Measurements from ENCODE around the gene KCNJ6.

Gene KCNJ6

DNA sequence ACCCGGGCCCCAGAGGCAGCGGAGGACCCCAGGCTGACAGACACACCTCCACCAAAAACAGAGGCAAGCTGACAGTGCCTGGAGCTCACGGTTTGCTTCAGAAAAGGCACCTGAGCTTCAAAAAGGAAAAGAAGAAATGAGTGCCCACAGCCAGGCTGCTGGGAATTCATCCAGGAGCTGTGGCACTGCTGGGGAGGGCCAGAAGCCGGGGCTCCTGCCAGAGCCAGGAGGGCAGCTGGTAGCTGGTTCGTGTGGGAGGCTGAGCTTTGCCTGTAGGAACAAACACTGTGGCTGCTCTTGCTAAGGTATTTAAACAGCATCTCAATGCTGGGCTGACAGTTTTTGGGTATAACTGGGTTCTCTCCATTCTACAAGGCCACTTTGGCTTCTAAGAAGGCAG, 19.5 kb downstream of the KCNJ6 start:
- no peak for DNase-seq (ENCODE audit: extremely low spot score)
- TF ChIP-seq, protein P1, sequence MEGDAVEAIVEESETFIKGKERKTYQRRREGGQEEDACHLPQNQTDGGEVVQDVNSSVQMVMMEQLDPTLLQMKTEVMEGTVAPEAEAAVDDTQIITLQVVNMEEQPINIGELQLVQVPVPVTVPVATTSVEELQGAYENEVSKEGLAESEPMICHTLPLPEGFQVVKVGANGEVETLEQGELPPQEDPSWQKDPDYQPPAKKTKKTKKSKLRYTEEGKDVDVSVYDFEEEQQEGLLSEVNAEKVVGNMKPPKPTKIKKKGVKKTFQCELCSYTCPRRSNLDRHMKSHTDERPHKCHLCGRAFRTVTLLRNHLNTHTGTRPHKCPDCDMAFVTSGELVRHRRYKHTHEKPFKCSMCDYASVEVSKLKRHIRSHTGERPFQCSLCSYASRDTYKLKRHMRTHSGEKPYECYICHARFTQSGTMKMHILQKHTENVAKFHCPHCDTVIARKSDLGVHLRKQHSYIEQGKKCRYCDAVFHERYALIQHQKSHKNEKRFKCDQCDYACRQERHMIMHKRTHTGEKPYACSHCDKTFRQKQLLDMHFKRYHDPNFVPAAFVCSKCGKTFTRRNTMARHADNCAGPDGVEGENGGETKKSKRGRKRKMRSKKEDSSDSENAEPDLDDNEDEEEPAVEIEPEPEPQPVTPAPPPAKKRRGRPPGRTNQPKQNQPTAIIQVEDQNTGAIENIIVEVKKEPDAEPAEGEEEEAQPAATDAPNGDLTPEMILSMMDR (IDR thresholded peaks at IDR 0.05; ENCODE audit: control extremely low read depth, extremely low read depth, low read depth, missing control alignments) = no peak
- ChIA-PET POLR2A (no interaction called here), CTCF (interaction anchor here (0.6 kb wide), 1 partner anchor 27 kb away, joined by 3 read pairs; no protein-coding TSS in a partner anchor)

DNA sequence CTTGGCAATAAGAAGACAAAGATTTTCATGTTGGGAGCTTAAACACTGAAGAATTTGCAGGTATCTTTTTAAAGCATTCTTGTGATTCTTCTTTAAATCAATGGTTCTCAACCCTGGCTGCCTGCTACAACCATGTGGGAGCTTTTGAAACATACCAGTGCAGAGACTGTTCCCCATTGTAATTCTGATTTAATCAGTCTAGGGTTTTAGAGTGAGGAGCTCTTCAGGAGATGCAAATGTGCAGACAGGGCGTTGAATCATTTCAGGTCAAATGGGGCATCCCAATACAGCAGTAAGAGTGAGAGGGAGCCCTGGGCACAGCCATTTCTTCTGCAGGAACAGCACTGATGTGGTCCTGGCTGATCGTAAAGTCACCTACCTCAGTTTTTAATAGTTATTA, 24.3 kb downstream of the KCNJ6 start:
- TF ChIP-seq, protein P1 (IDR thresholded peaks at IDR 0.05; ENCODE audit: control extremely low read depth, extremely low read depth, low read depth, missing control alignments) = no peak

DNA sequence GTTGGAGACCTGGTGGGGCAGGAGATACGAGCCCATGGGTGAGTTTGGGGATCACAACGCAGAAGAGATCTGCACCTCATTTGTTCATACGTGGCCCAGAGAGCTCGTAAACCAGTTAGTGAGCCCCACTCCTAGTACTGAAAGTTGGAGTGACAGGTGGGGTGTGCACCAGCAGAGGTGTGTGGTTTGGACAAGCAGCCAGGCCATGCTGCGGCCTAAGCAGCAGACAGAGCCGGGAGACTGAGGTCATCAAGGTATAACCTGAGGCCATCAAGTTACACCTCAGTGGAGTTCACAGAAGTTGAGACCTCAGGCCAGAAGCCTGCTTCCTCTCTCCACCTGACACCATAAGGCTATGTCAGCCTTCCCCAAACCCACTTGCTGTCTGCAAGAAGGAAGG, 27.6 kb downstream of the KCNJ6 start:
- ChIA-PET CTCF (no interaction called here), POLR2A (no interaction called here)
- no peak for DNase-seq (ENCODE audit: extremely low spot score)
- TF ChIP-seq, protein P1 (IDR thresholded peaks at IDR 0.05; ENCODE audit: control extremely low read depth, extremely low read depth, low read depth, missing control alignments) = no peak

More for the DNA sequence above, 24.3 kb downstream of the KCNJ6 start:
- CTCF ChIA-PET = no interaction called here
- no peak for DNase-seq (ENCODE audit: extremely low spot score)
- POLR2A ChIA-PET = no interaction called here

DNA sequence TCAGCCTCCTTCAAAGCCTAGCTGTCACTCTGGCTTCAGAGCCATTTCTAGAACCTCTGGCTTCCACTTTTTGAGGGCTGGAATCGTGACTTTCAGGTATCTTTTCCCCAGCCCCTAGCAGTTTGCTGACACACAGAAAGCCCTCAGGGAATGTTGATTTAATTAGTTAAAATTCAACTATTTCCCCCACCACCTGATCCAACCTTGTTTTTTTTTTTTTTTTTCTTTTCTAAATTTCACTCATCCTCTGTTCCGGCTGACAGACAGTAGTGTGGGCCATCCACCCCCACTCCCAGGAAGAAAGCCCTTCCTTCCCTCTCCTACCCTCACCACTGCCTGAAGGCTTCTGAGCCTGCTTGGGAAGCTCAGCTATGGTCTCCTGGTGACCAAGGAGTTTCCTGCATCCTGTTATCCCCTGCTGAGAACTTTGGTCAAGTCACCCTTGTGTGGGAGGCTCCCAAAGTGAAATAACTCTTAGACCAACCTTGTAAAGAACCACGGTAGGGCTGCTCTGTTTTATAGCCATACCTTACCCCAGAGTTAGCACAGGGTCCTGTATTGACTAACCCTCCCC, 29.4 kb downstream of the KCNJ6 start:
- ChIA-PET CTCF (interaction anchor here (0.8 kb wide), 1 partner anchor 37 kb away, joined by 3 read pairs; no protein-coding TSS in a partner anchor), POLR2A (no interaction called here)

DNA sequence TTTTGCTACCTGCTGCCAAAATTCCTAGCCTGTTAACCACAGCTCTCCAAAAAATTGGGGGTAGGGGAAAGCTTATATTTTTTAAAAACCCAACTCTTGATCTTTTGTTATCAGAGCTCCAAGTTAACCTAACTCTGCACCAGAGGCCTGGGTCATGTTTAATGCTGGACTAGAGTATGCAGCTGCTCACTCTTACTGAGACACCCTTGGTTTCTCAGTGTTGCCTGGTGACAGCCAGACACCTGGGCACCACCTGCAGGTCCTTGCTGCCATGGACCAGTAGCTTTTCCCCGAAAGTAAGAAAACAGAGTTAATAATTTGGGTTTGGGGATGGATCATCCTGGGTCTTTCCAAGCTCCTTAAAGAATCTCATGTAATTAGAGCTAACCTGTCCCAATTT, 30.1 kb downstream of the KCNJ6 start:
- no peak for DNase-seq (ENCODE audit: extremely low spot score)
- TF ChIP-seq, protein P1 (IDR thresholded peaks at IDR 0.05; ENCODE audit: control extremely low read depth, extremely low read depth, low read depth, missing control alignments) = no peak
- ChIA-PET CTCF (interaction anchor here (0.8 kb wide), 1 partner anchor 38 kb away, joined by 3 read pairs; no protein-coding TSS in a partner anchor), POLR2A (no interaction called here)

More for the DNA sequence above, 29.4 kb downstream of the KCNJ6 start:
- no peak for DNase-seq (ENCODE audit: extremely low spot score)
- TF ChIP-seq, protein P1 (IDR thresholded peaks at IDR 0.05; ENCODE audit: control extremely low read depth, extremely low read depth, low read depth, missing control alignments) = no peak

DNA sequence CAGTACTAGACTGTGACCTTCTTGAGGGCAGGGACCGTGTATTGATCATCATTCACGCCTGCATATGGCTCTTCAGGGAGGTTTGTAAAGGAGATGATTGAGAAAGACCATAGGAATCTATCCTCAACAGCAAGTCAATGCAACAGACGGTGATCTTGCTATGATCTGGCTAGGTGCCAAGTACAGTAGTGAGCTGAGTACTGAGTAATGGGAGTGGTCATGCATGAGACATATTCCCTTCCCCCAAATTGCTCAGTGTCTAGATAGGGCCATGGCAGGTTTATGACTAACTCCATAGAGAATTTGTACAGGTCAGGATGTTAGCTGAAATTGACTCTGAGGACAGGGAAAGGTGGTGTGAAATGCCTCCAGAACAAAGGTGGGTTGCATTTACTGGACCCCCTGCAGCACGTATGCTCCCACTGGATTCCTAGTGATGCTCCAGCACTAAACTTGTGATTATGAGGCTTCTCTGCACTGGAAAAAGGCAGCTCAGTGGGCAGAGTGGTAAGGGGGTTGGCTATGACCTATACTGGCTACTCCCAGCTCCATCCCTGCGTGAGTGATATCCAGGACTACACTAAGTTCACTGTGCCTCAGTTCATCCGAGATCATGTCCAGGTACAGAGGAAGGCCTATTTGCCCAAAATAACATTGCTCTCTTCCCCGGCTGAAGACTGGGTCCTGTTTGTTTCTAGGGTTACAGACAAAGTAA, 37.2 kb downstream of the KCNJ6 start:
- CTCF ChIA-PET = interaction anchor here (2.3 kb wide), 1 partner anchor 10 kb away, joined by 11 read pairs; no protein-coding TSS in a partner anchor
- DNase-seq (ENCODE audit: extremely low spot score) = no peak

More for the DNA sequence above, 37.2 kb downstream of the KCNJ6 start:
- TF ChIP-seq, protein P1 (IDR thresholded peaks at IDR 0.05; ENCODE audit: control extremely low read depth, extremely low read depth, low read depth, missing control alignments) = no peak
- POLR2A ChIA-PET = no interaction called here
